Neural progenitor cell (in vitro differentiated cells): ENCODE measurements around the gene C3orf20. TPM values are rescaled to one million over a fixed set of nuclear protein-coding genes. Genes with fewer than 3 reads are reported as not detected.

Experiments
- DNase-seq: peaks from one replicate; pipeline ENCODE4 v3.0.0-alpha.2; 2016; ENCODE audit warnings: low spot score
- H2AFZ ChIP-seq: fragments of 200-600 bp; sonication (generic); replicated peaks from 2 replicates; pipeline ENCODE4 v1.6.1; 2016; ENCODE audit warnings: antibody characterized with exemption
- H3F3A ChIP-seq: fragments of 200-600 bp; sonication (generic); 2 replicates; pipeline ENCODE4 v1.6.1; 2016; ENCODE audit warnings: antibody characterized with exemption, low read depth
- H3K27ac ChIP-seq: fragments of 200-600 bp; sonication (generic); 2 replicates; pipeline ENCODE4 v1.5.1; 2016; ENCODE audit warnings: mild to moderate bottlenecking
- H3K27me3 ChIP-seq: fragments of 200-600 bp; sonication (generic); 2 replicates; pipeline ENCODE4 v1.6.1; 2016; ENCODE audit warnings: mild to moderate bottlenecking, moderate library complexity
- H3K36me3 ChIP-seq: fragments of 200-600 bp; sonication (generic); 2 replicates; pipeline ENCODE4 v1.5.1; 2016
- H3K4me1 ChIP-seq: fragments of 200-600 bp; sonication (generic); 2 replicates; pipeline ENCODE4 v1.6.1; 2016; ENCODE audit warnings: mixed run types
- H3K4me2 ChIP-seq: fragments of 200-600 bp; sonication (generic); 2 replicates; pipeline ENCODE4 v1.6.1; 2016
- H3K4me3 ChIP-seq: fragments of 200-600 bp; sonication (generic); 2 replicates; pipeline ENCODE4 v1.5.1; 2016
- H3K79me2 ChIP-seq: fragments of 200-600 bp; sonication (generic); 2 replicates; pipeline ENCODE4 v1.6.1; 2016; ENCODE audit warnings: low read depth
- H3K9ac ChIP-seq: fragments of 200-600 bp; sonication (generic); 2 replicates; pipeline ENCODE4 v1.6.1; 2016
- H3K9me3 ChIP-seq: fragments of 200-600 bp; sonication (generic); 2 replicates; pipeline ENCODE4 v1.5.1; 2016; ENCODE audit warnings: low read depth
- H4K20me1 ChIP-seq: fragments of 200-600 bp; sonication (generic); 2 replicates; pipeline ENCODE4 v1.6.1; 2016; ENCODE audit warnings: low read depth
- H3K27ac Mint-ChIP-seq: 3 replicates; pipeline ENCODE4 v1.8.0; 2021; ENCODE audit warnings: mixed read lengths
- H3K27me3 Mint-ChIP-seq: 2 replicates; pipeline ENCODE4 v1.8.0; 2022; ENCODE audit warnings: low read depth, mild to moderate bottlenecking, inconsistent platforms, moderate library complexity, mixed read lengths; ENCODE audit not compliant: insufficient read depth
- H3K36me3 Mint-ChIP-seq: 3 replicates; pipeline ENCODE4 v1.8.0; 2021; ENCODE audit warnings: mixed read lengths
- H3K4me1 Mint-ChIP-seq: 3 replicates; pipeline ENCODE4 v1.8.0; 2021; ENCODE audit warnings: mixed read lengths
- H3K4me3 Mint-ChIP-seq: 3 replicates; pipeline ENCODE4 v1.8.0; 2021; ENCODE audit warnings: mild to moderate bottlenecking, moderate library complexity, mixed read lengths
- H3K9me3 Mint-ChIP-seq: 3 replicates; pipeline ENCODE4 v1.8.0; 2020; ENCODE audit warnings: mixed read lengths
- EZH2 ChIP-seq: fragments of 200-600 bp; sonication (generic); IDR thresholded peaks from 2 replicates; pipeline ENCODE4 v1.6.1; 2017; ENCODE audit warnings: antibody characterized with exemption, mild to moderate bottlenecking, moderate library complexity
- EZH2phosphoT487 ChIP-seq: fragments of 200-600 bp; sonication (generic); IDR thresholded peaks from 2 replicates; pipeline ENCODE4 v1.6.1; 2017; ENCODE audit warnings: antibody characterized with exemption
- total RNA-seq: library from RNA; depleted of rRNA; stranded (reverse); fragments of >200 nt; gene quantifications from 2 replicates; pipeline ENCODE4 v1.2.3, GENCODE V29; 2015; ENCODE audit warnings: low replicate concordance
- TF ChIP-seq, protein P1 (sequence below): fragments of 200-600 bp; sonication (generic); IDR thresholded peaks from 2 replicates; pipeline ENCODE4 v1.5.1; 2017; ENCODE audit warnings: antibody characterized with exemption, mild to moderate bottlenecking

The C3orf20 gene
- total RNA-seq, 1 donor from 2014 or later, result not detected

GRCh38 chr3:14798231-14798630 is 123.3 kb downstream of the C3orf20 start:
- Mint-ChIP-seq H3K36me3 (no peaks in the 10 kb centered on the region), H3K27me3 (peaks cover 8% of the 10 kb centered on the region), H3K9me3 (peaks cover 5% of the 10 kb centered on the region), H3K27ac (no peak overlapping the region), H3K4me1 (peaks cover 9% of the 10 kb centered on the region), H3K4me3 (no peak overlapping the region)
- Histone ChIP-seq H3F3A (no peaks in the 10 kb centered on the region), H3K4me2 (no peak overlapping the region), H3K27me3 (no peaks in the 10 kb centered on the region), H3K9ac (no peak overlapping the region), H2AFZ (no peak overlapping the region), H3K4me1 (no peaks in the 10 kb centered on the region), H4K20me1 (no peaks in the 10 kb centered on the region), H3K36me3 (no peaks in the 10 kb centered on the region), H3K27ac (no peak overlapping the region), H3K79me2 (no peaks in the 10 kb centered on the region), H3K4me3 (no peak overlapping the region), H3K9me3 (no peaks in the 10 kb centered on the region)
- TF ChIP-seq, protein P1, sequence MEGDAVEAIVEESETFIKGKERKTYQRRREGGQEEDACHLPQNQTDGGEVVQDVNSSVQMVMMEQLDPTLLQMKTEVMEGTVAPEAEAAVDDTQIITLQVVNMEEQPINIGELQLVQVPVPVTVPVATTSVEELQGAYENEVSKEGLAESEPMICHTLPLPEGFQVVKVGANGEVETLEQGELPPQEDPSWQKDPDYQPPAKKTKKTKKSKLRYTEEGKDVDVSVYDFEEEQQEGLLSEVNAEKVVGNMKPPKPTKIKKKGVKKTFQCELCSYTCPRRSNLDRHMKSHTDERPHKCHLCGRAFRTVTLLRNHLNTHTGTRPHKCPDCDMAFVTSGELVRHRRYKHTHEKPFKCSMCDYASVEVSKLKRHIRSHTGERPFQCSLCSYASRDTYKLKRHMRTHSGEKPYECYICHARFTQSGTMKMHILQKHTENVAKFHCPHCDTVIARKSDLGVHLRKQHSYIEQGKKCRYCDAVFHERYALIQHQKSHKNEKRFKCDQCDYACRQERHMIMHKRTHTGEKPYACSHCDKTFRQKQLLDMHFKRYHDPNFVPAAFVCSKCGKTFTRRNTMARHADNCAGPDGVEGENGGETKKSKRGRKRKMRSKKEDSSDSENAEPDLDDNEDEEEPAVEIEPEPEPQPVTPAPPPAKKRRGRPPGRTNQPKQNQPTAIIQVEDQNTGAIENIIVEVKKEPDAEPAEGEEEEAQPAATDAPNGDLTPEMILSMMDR, result no peak
- no peak for TF ChIP-seq EZH2
- no peak for TF ChIP-seq EZH2phosphoT487
- no peak for DNase-seq

- Histone ChIP-seq H3K27me3 (no peaks in the 10 kb centered on the region), H3F3A (no peaks in the 10 kb centered on the region), H3K9ac (no peak overlapping the region), H4K20me1 (no peaks in the 10 kb centered on the region), H3K4me1 (no peaks in the 10 kb centered on the region), H2AFZ (no peak overlapping the region), H3K4me3 (no peak overlapping the region), H3K36me3 (no peaks in the 10 kb centered on the region), H3K9me3 (no peaks in the 10 kb centered on the region), H3K4me2 (no peak overlapping the region), H3K27ac (no peak overlapping the region), H3K79me2 (no peaks in the 10 kb centered on the region)
- TF ChIP-seq, protein P1, result no peak
- TF ChIP-seq EZH2, result no peak
- TF ChIP-seq EZH2phosphoT487, result no peak
- H3K4me3 Mint-ChIP-seq, result no peak overlapping the region
- no peak overlapping the region for H3K27ac Mint-ChIP-seq
- H3K4me1 Mint-ChIP-seq, result peaks cover 10% of the 10 kb centered on the region
- H3K9me3 Mint-ChIP-seq, result peaks cover 5% of the 10 kb centered on the region
- no peaks in the 10 kb centered on the region for H3K36me3 Mint-ChIP-seq
- peaks cover 10% of the 10 kb centered on the region for H3K27me3 Mint-ChIP-seq
- no peak for DNase-seq
Measured at GRCh38 chr3:14799146-14799545, 124.2 kb downstream of the C3orf20 start.

GRCh38 chr3:14801031-14801430 is 126.1 kb downstream of the C3orf20 start:
- Mint-ChIP-seq H3K27me3 (peaks cover 21% of the 10 kb centered on the region), H3K4me1 (peaks cover 19% of the 10 kb centered on the region), H3K4me3 (no peak overlapping the region), H3K36me3 (no peaks in the 10 kb centered on the region), H3K27ac (no peak overlapping the region), H3K9me3 (peaks cover 5% of the 10 kb centered on the region)
- no peak for DNase-seq
- no peak overlapping the region for H3K4me3 ChIP-seq
- H3K4me2 ChIP-seq, result no peak overlapping the region
- H2AFZ ChIP-seq, result no peak overlapping the region
- peaks cover under 1% of the 10 kb centered on the region for H3K27me3 ChIP-seq
- H3K27ac ChIP-seq, result no peak overlapping the region
- H3K9ac ChIP-seq, result no peak overlapping the region
- no peaks in the 10 kb centered on the region for H4K20me1 ChIP-seq
- H3K4me1 ChIP-seq, result no peaks in the 10 kb centered on the region
- no peak for TF ChIP-seq EZH2phosphoT487
- TF ChIP-seq EZH2, result no peak
- TF ChIP-seq, protein P1, result no peak
- no peaks in the 10 kb centered on the region for H3K36me3 ChIP-seq
- H3F3A ChIP-seq, result no peaks in the 10 kb centered on the region
- no peaks in the 10 kb centered on the region for H3K79me2 ChIP-seq
- no peaks in the 10 kb centered on the region for H3K9me3 ChIP-seq
